Fibroblast of lung (primary cell): Measurements from ENCODE around the gene TMEM121B.

Source experiments
- EZH2 ChIP-seq: IDR thresholded peaks from 2 replicates; pipeline ENCODE4 v1.5.1; 2012; ENCODE audit warnings: low read length, control low read depth, mild to moderate bottlenecking; ENCODE audit errors: missing control alignments
- TF ChIP-seq, protein P1 (sequence below), 2 donors: IDR thresholded peaks in 1 of 2; conservative IDR thresholded peaks in 1 of 2; 1 replicate in 1 of 2; 2 replicates in 1 of 2; pipeline ENCODE4 v1.5.1; 2011 to 2012; ENCODE audit warnings: low read length in 2 of 2, control low read depth in 1 of 2, inconsistent platforms in 1 of 2, low read depth in 1 of 2, mild to moderate bottlenecking in 1 of 2

DNA sequence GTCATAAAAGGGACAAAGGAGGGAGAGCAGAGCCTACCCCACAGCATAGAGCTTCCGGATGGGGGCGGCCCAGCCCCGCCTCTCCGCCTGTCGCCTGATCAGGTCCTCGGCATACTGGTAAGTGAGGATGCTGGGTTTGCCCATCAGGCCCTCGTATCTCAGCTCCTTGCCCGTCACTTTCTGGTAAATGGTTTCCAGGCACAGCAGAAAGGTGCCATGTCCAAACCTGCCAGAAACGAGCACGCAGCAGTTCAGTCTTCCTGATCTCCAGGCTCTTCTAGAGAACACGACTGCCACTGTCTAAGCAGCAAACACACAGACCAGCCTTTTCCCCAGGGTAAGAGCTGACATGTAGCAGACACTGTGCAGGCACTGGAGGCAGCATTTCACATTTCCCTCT, 17.4 kb upstream of the TMEM121B start:
- TF ChIP-seq, protein P1, sequence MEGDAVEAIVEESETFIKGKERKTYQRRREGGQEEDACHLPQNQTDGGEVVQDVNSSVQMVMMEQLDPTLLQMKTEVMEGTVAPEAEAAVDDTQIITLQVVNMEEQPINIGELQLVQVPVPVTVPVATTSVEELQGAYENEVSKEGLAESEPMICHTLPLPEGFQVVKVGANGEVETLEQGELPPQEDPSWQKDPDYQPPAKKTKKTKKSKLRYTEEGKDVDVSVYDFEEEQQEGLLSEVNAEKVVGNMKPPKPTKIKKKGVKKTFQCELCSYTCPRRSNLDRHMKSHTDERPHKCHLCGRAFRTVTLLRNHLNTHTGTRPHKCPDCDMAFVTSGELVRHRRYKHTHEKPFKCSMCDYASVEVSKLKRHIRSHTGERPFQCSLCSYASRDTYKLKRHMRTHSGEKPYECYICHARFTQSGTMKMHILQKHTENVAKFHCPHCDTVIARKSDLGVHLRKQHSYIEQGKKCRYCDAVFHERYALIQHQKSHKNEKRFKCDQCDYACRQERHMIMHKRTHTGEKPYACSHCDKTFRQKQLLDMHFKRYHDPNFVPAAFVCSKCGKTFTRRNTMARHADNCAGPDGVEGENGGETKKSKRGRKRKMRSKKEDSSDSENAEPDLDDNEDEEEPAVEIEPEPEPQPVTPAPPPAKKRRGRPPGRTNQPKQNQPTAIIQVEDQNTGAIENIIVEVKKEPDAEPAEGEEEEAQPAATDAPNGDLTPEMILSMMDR (conservative IDR thresholded peaks at IDR 0.05 in 1 of 2, IDR thresholded peaks at IDR 0.05 in 1 of 2; ENCODE audit: low read depth in 1 of 2, low read length in 2 of 2), result no peak
- TF ChIP-seq EZH2, result no peak
